ENCODE measurements around the gene C17orf67.

DNA sequence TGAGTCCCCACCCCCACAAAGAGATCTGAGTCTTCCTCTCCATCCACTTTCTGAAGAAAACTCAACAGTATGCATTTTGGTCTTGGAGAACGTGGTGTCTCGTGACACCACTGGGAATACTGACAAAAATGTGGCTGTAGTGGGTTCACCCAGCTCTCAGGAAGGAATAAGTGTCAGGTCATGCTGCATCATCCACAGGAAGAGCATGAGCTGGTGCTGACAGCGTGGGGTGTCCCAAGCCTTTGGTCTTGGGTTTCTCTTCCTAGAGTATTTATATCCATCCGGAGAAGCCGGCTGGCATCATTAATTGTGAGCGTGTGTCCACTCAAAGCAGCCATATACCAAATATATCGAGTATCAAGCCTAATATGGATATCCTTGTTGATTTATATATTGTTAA lies 55.9 kb downstream of the C17orf67 start:
- TF ChIP-seq SIN3A (IDR thresholded peaks at IDR 0.05; ENCODE audit: borderline replicate concordance, insufficient read depth, low read length), result no peak
- no peak for TF ChIP-seq POLR2AphosphoS5 (IDR thresholded peaks at IDR 0.05; ENCODE audit: low read depth, low read length)
- no peak for TF ChIP-seq FOXP2 (optimal IDR thresholded peaks at IDR 0.05; ENCODE audit: borderline replicate concordance, extremely low read depth, extremely low read length, insufficient read depth)
